Liver (tissue), 9 donors: ENCODE results near the gene FNBP1L. TPM values are rescaled to one million over a fixed set of nuclear protein-coding genes. Genes with fewer than 3 reads are reported as not detected.

ENCODE experiments used
- DNase-seq: peaks from one replicate; pipeline ENCODE4 v3.0.0-alpha.2; 2017; ENCODE audit warnings: low spot score
- H3K27ac ChIP-seq, 2 donors: one replicate each; pipeline ENCODE4 v1.7.0; 2013; ENCODE audit warnings: inconsistent platforms in 2 of 2, low read length in 2 of 2, control low read depth in 1 of 2, low read depth in 1 of 2, mild to moderate bottlenecking in 1 of 2
- H3K27me3 ChIP-seq, 4 donors: one replicate each; pipeline versions ENCODE4 v1.6.1 to v1.7.0; 2013; ENCODE audit warnings: low read length in 3 of 4, inconsistent platforms in 1 of 4, mild to moderate bottlenecking in 1 of 4, moderate library complexity in 1 of 4; ENCODE audit not compliant: control insufficient read depth in 4 of 4, insufficient read depth in 4 of 4
- H3K36me3 ChIP-seq, 4 donors: one replicate each; pipeline versions ENCODE4 v1.6.1 to v1.7.0; 2013; ENCODE audit warnings: low read length in 3 of 4, mild to moderate bottlenecking in 3 of 4, low read depth in 1 of 4, moderate library complexity in 1 of 4; ENCODE audit not compliant: control insufficient read depth in 4 of 4, insufficient read depth in 3 of 4
- H3K4me1 ChIP-seq, 4 donors: one replicate each; pipeline versions ENCODE4 v1.6.1 to v1.7.0; 2013; ENCODE audit warnings: low read length in 3 of 4, mild to moderate bottlenecking in 3 of 4, moderate library complexity in 1 of 4; ENCODE audit not compliant: control insufficient read depth in 4 of 4, insufficient read depth in 4 of 4
- H3K4me3 ChIP-seq, 3 donors: one replicate each; pipeline versions ENCODE4 v1.6.1 to v1.7.0; 2013; ENCODE audit warnings: low read length in 3 of 3, control low read depth in 1 of 3, low read depth in 1 of 3, mild to moderate bottlenecking in 1 of 3
- H3K9ac ChIP-seq, 2 donors: one replicate each; pipeline ENCODE4 v1.7.0; 2013; ENCODE audit warnings: low read length in 2 of 2, mild to moderate bottlenecking in 2 of 2, moderate library complexity in 2 of 2, control low read depth in 1 of 2, low read depth in 1 of 2
- H3K9me3 ChIP-seq, 4 donors: one replicate each; pipeline versions ENCODE4 v1.6.1 to v1.7.0; 2013; ENCODE audit warnings: low read length in 3 of 4; ENCODE audit not compliant: control insufficient read depth in 4 of 4
- ATF3 ChIP-seq: IDR thresholded peaks from 2 replicates; pipeline ENCODE4 v1.6.1; 2016; ENCODE audit warnings: antibody characterized with exemption
- CTCF ChIP-seq: fragments of 150-350 bp; IDR thresholded peaks from 2 replicates; pipeline ENCODE4 v1.5.1; 2017; ENCODE audit warnings: improper control_type of control experiment, low read depth, low read length; ENCODE audit not compliant: missing input control
- EGR1 ChIP-seq, 2 donors: IDR thresholded peaks; 2 replicates each; pipeline ENCODE4 v1.6.1; 2016 to 2018; ENCODE audit warnings: antibody characterized with exemption in 2 of 2, low read depth in 2 of 2
- FOXA2 ChIP-seq: IDR thresholded peaks from 2 replicates; pipeline ENCODE4 v1.6.1; 2016; ENCODE audit warnings: antibody characterized with exemption
- GABPA ChIP-seq, 2 donors: IDR thresholded peaks in 1 of 2; conservative IDR thresholded peaks in 1 of 2; 2 replicates each; pipeline ENCODE4 v1.6.1; 2016; ENCODE audit warnings: antibody characterized with exemption in 2 of 2, mild to moderate bottlenecking in 1 of 2, moderate library complexity in 1 of 2
- JUND ChIP-seq, 2 donors: IDR thresholded peaks; 2 replicates each; pipeline ENCODE4 v1.6.1; 2016; ENCODE audit warnings: antibody characterized with exemption in 2 of 2
- MAX ChIP-seq: IDR thresholded peaks from 2 replicates; pipeline ENCODE4 v1.6.1; 2016; ENCODE audit warnings: antibody characterized with exemption
- NR2F2 ChIP-seq: IDR thresholded peaks from 2 replicates; pipeline ENCODE4 v1.6.1; 2016; ENCODE audit warnings: antibody characterized with exemption
- RAD21 ChIP-seq, 2 donors: IDR thresholded peaks; 2 replicates each; pipeline ENCODE4 v1.6.1; 2016; ENCODE audit warnings: antibody characterized with exemption in 2 of 2, mild to moderate bottlenecking in 2 of 2
- REST ChIP-seq: IDR thresholded peaks from 2 replicates; pipeline ENCODE4 v1.6.1; 2016; ENCODE audit warnings: antibody characterized with exemption, mild to moderate bottlenecking
- RXRA ChIP-seq, 2 donors: IDR thresholded peaks; 2 replicates each; pipeline ENCODE4 v1.6.1; 2017 to 2018; ENCODE audit warnings: antibody characterized with exemption in 2 of 2, mild to moderate bottlenecking in 1 of 2
- SP1 ChIP-seq: IDR thresholded peaks from 2 replicates; pipeline ENCODE4 v1.6.1; 2018; ENCODE audit warnings: antibody characterized with exemption, mild to moderate bottlenecking
- YY1 ChIP-seq: IDR thresholded peaks from 2 replicates; pipeline ENCODE4 v1.6.1; 2016; ENCODE audit warnings: antibody characterized with exemption, mild to moderate bottlenecking
- ZBTB33 ChIP-seq: IDR thresholded peaks from 2 replicates; pipeline ENCODE4 v1.6.1; 2016; ENCODE audit warnings: antibody characterized with exemption
- WGBS: extraction: QIAGEN DNeasy Blood & Tissue Kit; methylation state at CpG from one replicate; pipeline ENCODE4 v1.1.7; 2013; 5-methylcytosine and 5-hydroxymethylcytosine counted together
- polyA plus RNA-seq, 2 donors: library from polyadenylated mRNA; stranded (reverse) in 1 of 2; unstranded in 1 of 2; fragments of 200-250 nt in 1 of 2; fragments of >200 nt in 1 of 2; fragmentation: Nextera tagmentation in 1 of 2; extraction: Ambion mirVana in 1 of 2; gene quantifications; one replicate each; pipeline versions ENCODE4 v1.2.1 to v1.2.3, GENCODE V29; 2013 to 2015
- total RNA-seq, 2 donors: library from RNA; depleted of rRNA; stranded (reverse); fragments of >200 nt; gene quantifications; one replicate each; pipeline ENCODE4 v1.2.3, GENCODE V29; 2014
- donor health status: healthy.
- donor health status: healthy.
- donor health status: healthy.
- donor health status: healthy.
- donor health status: healthy.

FNBP1L gene
- total and polyA plus RNA-seq, 4 donors, result 5.3 to 13.5 (median 8.9) TPM

- H3K9ac ChIP-seq, result no peak overlapping the region
Measured at GRCh38 chr1:93541045-93541444, 93.1 kb downstream of the FNBP1L start.

GRCh38 chr1:93542398-93542797 lies 94.5 kb downstream of the FNBP1L start:
- 96% methylated on average over 1 of the region's 1 CpG for WGBS
- peaks cover 0 to 3% (median under 1%) of the 10 kb centered on the region in 4 donors for H3K36me3 ChIP-seq
- DNase-seq, result no peak
- no peak for TF ChIP-seq SP1
- no peak for TF ChIP-seq GABPA (IDR thresholded peaks at IDR 0.05 in 1 of 2, conservative IDR thresholded peaks at IDR 0.05 in 1 of 2)
- no peak for TF ChIP-seq MAX
- no peak for TF ChIP-seq REST
- TF ChIP-seq EGR1 (IDR thresholded peaks at IDR 0.05; ENCODE audit: low read depth in 2 of 2), result no peak
- TF ChIP-seq RXRA (IDR thresholded peaks at IDR 0.05), result no peak
- no peak for TF ChIP-seq NR2F2
- no peak for TF ChIP-seq CTCF
- H3K9me3 ChIP-seq, result no peaks in the 10 kb centered on the region
- H3K27me3 ChIP-seq, result no peaks in the 10 kb centered on the region
- no peak overlapping the region for H3K9ac ChIP-seq
- no peak overlapping the region for H3K27ac ChIP-seq
- H3K4me1 ChIP-seq, result no peaks in the 10 kb centered on the region
- no peak overlapping the region for H3K4me3 ChIP-seq

More at GRCh38 chr1:93541045-93541444, 93.1 kb downstream of the FNBP1L start:
- H3K4me1 ChIP-seq, result no peaks in the 10 kb centered on the region
- H3K36me3 ChIP-seq, result peaks cover 0 to 4% (median 0%) of the 10 kb centered on the region in 4 donors
- no peak for TF ChIP-seq ZBTB33
- no peak for TF ChIP-seq ATF3
- TF ChIP-seq YY1, result no peak
- TF ChIP-seq NR2F2, result no peak
- TF ChIP-seq EGR1 (IDR thresholded peaks at IDR 0.05; ENCODE audit: low read depth in 2 of 2), result no peak
- TF ChIP-seq RAD21 (IDR thresholded peaks at IDR 0.05), result no peak
- no peak for TF ChIP-seq JUND (IDR thresholded peaks at IDR 0.05)
- TF ChIP-seq GABPA (IDR thresholded peaks at IDR 0.05 in 1 of 2, conservative IDR thresholded peaks at IDR 0.05 in 1 of 2), result no peak
- no peak for TF ChIP-seq FOXA2
- no peak for TF ChIP-seq CTCF
- DNase-seq, result no peak
- no peak overlapping the region for H3K27ac ChIP-seq
- WGBS, result 86% methylated on average over 4 of the region's 4 CpGs
- no peaks in the 10 kb centered on the region for H3K9me3 ChIP-seq
- H3K27me3 ChIP-seq, result no peaks in the 10 kb centered on the region
- no peak overlapping the region for H3K4me3 ChIP-seq
